OCI-LY7 (cell line): Measurements from ENCODE around the gene RHOA.
A peak's percentile ranks its signal among the peaks of the same experiment; 100 is the strongest.

ENCODE experiments used
- CTCF ChIP-seq: fragments of 200-600 bp; sonication (generic); conservative IDR thresholded peaks from 2 replicates; pipeline ENCODE4 v1.5.1; 2014; ENCODE audit warnings: mild to moderate bottlenecking, antibody characterized with exemption, low read length, moderate library complexity, mixed read lengths
- EZH2phosphoT487 ChIP-seq: fragments of 200-600 bp; sonication (generic); IDR thresholded peaks from 2 replicates; pipeline ENCODE4 v1.6.1; 2018; ENCODE audit warnings: low read depth, borderline replicate concordance, mild to moderate bottlenecking, mixed run types, antibody characterized with exemption, low read length, moderate library complexity, mixed read lengths

GRCh38 chr3:49327485-49327884 is 84.3 kb downstream of the RHOA start:
- TF ChIP-seq CTCF (peak; percentile 40), EZH2phosphoT487 (no peak)
